HCT116 (cell line): ENCODE data around the gene MYOM1. TPM values are rescaled to one million over a fixed set of nuclear protein-coding genes. Genes with fewer than 3 reads are reported as not detected.

Source experiments
- ATAC-seq: fragments of 200-7000 bp; cut with Tn5 transposase; 2 replicates; pipeline ENCODE4 v1.9.1; 2020; ENCODE audit warnings: mild to moderate bottlenecking, moderate library complexity
- BruUV-seq: library from RNA; stranded (reverse); fragments of 400-500 nt; replicated peaks from 2 replicates; lab custom pipeline; 2021; lab: Mats Ljungman, UMichigan
- CTCF ChIA-PET: fragments of 300-600 bp; sonication (Branson Sonifier 250); formaldehyde crosslinking; loops from one replicate; lab custom pipeline; 2021; ENCODE audit warnings: antibody characterized with exemption; lab: Charles Lee
- POLR2A ChIA-PET: fragments of 300-600, 350-600 bp; sonication (Branson Sonifier 250); formaldehyde crosslinking; loops from one replicate; lab custom pipeline; 2021; ENCODE audit warnings: antibody characterized with exemption; lab: Charles Lee
- RAD21 ChIA-PET, 2 experiments: fragments of 300-600 bp; sonication (Branson Sonifier 250); formaldehyde crosslinking; loops; one replicate each; lab custom pipeline; 2023; ENCODE audit warnings: low total read pairs in 2 of 2; ENCODE audit not compliant: uncharacterized antibody in 2 of 2, unreplicated experiment in 2 of 2, low non-redundant PET in 1 of 2; lab: Charles Lee
- DNase-seq: peaks from one replicate; pipeline ENCODE4 v3.0.0-alpha.2; 2010; ENCODE audit warnings: low read depth, low spot score
- H2AFZ ChIP-seq: fragments of 200-600 bp; shearing (Covaris generic), sonication (generic); 2 replicates; pipeline ENCODE4 v1.6.1; 2017; ENCODE audit warnings: low read depth, mixed run types, mixed read lengths, antibody characterized with exemption, low read length; ENCODE audit not compliant: poor library complexity, severe bottlenecking
- H3K27ac ChIP-seq: 2 replicates; pipeline ENCODE4 v1.5.1; 2012; ENCODE audit warnings: low read depth, low read length
- H3K27me3 ChIP-seq: fragments of 200-600 bp; sonication (generic); 2 replicates; pipeline ENCODE4 v1.6.1; 2016; ENCODE audit warnings: mixed run types, low read length, mixed read lengths; ENCODE audit not compliant: insufficient read depth
- H3K36me3 ChIP-seq, 2 experiments: fragments of 200-500 bp in 1 of 2; fragments of 200-600 bp in 1 of 2; sonication (Bioruptor generic) in 1 of 2; sonication (generic) in 1 of 2; 2 replicates each; pipeline versions ENCODE4 v1.5.1 to v1.6.1; 2014 to 2016; ENCODE audit warnings: low read length in 2 of 2, inconsistent platforms in 1 of 2, mixed read lengths in 1 of 2, mixed run types in 1 of 2; ENCODE audit not compliant: insufficient read depth in 2 of 2, control insufficient read depth in 1 of 2
- H3K4me1 ChIP-seq, 2 experiments: fragments of 200-600 bp in 1 of 2; sonication (generic) in 1 of 2; 2 replicates each; pipeline versions ENCODE4 v1.5.1 to v1.6.1; 2012 to 2017; ENCODE audit warnings: low read length in 2 of 2, inconsistent platforms in 1 of 2, mild to moderate bottlenecking in 1 of 2, mixed read lengths in 1 of 2, mixed run types in 1 of 2, moderate library complexity in 1 of 2; ENCODE audit not compliant: insufficient read depth in 2 of 2, control insufficient read depth in 1 of 2
- H3K4me2 ChIP-seq: fragments of 200-600 bp; sonication (generic); 2 replicates; pipeline ENCODE4 v1.6.1; 2017; ENCODE audit warnings: mixed run types, low read length, mixed read lengths
- H3K4me3 ChIP-seq, 2 experiments: fragments of 200-600 bp in 1 of 2; sonication (generic) in 1 of 2; replicated peaks in 1 of 2; 2 replicates each; pipeline ENCODE4 v1.5.1; 2011 to 2016; ENCODE audit warnings: low read length in 2 of 2, control low read depth in 1 of 2, low read depth in 1 of 2, mild to moderate bottlenecking in 1 of 2, mixed read lengths in 1 of 2, mixed run types in 1 of 2
- H3K79me2 ChIP-seq: fragments of 200-600 bp; sonication (generic); 2 replicates; pipeline ENCODE4 v1.6.1; 2017; ENCODE audit warnings: mild to moderate bottlenecking, mixed run types, low read length, moderate library complexity, mixed read lengths; ENCODE audit not compliant: insufficient read depth
- H3K9ac ChIP-seq: fragments of 200-600 bp; sonication (generic); 2 replicates; pipeline ENCODE4 v1.6.1; 2016; ENCODE audit warnings: low read length, mixed read lengths
- H3K9me2 ChIP-seq: fragments of 200-600 bp; sonication (generic), shearing (Covaris generic); 2 replicates; pipeline ENCODE4 v1.6.1; 2017; ENCODE audit warnings: mixed run types, mild to moderate bottlenecking, moderate library complexity; ENCODE audit not compliant: insufficient read depth
- H3K9me3 ChIP-seq, 2 experiments: fragments of 200-500 bp in 1 of 2; fragments of 200-600 bp in 1 of 2; sonication (Bioruptor generic) in 1 of 2; sonication (generic) in 1 of 2; 2 replicates each; pipeline ENCODE4 v1.6.1; 2014 to 2017; ENCODE audit warnings: low read length in 2 of 2, mixed read lengths in 2 of 2, inconsistent platforms in 1 of 2, low read depth in 1 of 2, mild to moderate bottlenecking in 1 of 2, mixed run types in 1 of 2, moderate library complexity in 1 of 2; ENCODE audit not compliant: control insufficient read depth in 1 of 2, insufficient read depth in 1 of 2
- H4K20me1 ChIP-seq: fragments of 200-600 bp; sonication (generic), shearing (Covaris generic); 2 replicates; pipeline ENCODE4 v1.6.1; 2017; ENCODE audit warnings: mixed run types, mild to moderate bottlenecking, moderate library complexity; ENCODE audit not compliant: insufficient read depth
- CBX3 ChIP-seq: IDR thresholded peaks from 2 replicates; pipeline ENCODE4 v1.6.1; 2012; ENCODE audit warnings: low read depth
- CEBPB ChIP-seq: IDR thresholded peaks from 2 replicates; pipeline ENCODE4 v1.6.1; 2012; ENCODE audit warnings: low read depth
- EGR1 ChIP-seq: IDR thresholded peaks from 2 replicates; pipeline ENCODE4 v1.6.1; 2012; ENCODE audit warnings: low read depth
- ELF1 ChIP-seq: IDR thresholded peaks from 2 replicates; pipeline ENCODE4 v1.6.1; 2012; ENCODE audit warnings: low read depth, borderline replicate concordance
- EZH2 ChIP-seq: fragments of 200-600 bp; sonication (generic); IDR thresholded peaks from 2 replicates; pipeline ENCODE4 v1.6.1; 2017; ENCODE audit warnings: antibody characterized with exemption, mixed run types
- EZH2phosphoT487 ChIP-seq: fragments of 200-600 bp; IDR thresholded peaks from 2 replicates; pipeline ENCODE4 v1.6.1; 2018; ENCODE audit warnings: antibody characterized with exemption, borderline replicate concordance
- FOSL1 ChIP-seq: IDR thresholded peaks from 2 replicates; pipeline ENCODE4 v1.6.1; 2012; ENCODE audit warnings: low read depth
- POLR2A ChIP-seq: IDR thresholded peaks from 2 replicates; pipeline ENCODE4 v1.7.0; 2011; ENCODE audit warnings: borderline replicate concordance; ENCODE audit not compliant: insufficient read depth, insufficient read length; ENCODE audit errors: extremely low read depth
- POLR2AphosphoS5 ChIP-seq: IDR thresholded peaks from 2 replicates; pipeline ENCODE4 v1.6.1; 2011; ENCODE audit warnings: mild to moderate bottlenecking, low read depth, low read length, moderate library complexity
- SIN3A ChIP-seq: IDR thresholded peaks from 2 replicates; pipeline ENCODE4 v1.6.1; 2012; ENCODE audit warnings: low read depth
- SP1 ChIP-seq: IDR thresholded peaks from 2 replicates; pipeline ENCODE4 v1.6.1; 2012; ENCODE audit warnings: low read depth
- SRF ChIP-seq: IDR thresholded peaks from 2 replicates; pipeline ENCODE4 v1.6.1; 2012; ENCODE audit warnings: low read depth
- TCF7L2 ChIP-seq: IDR thresholded peaks from 2 replicates; pipeline ENCODE4 v1.7.0; 2011; ENCODE audit warnings: borderline replicate concordance, inconsistent platforms; ENCODE audit not compliant: insufficient read depth, insufficient read length; ENCODE audit errors: extremely low read depth
- YY1 ChIP-seq: IDR thresholded peaks from 2 replicates; pipeline ENCODE4 v1.6.1; 2011; ENCODE audit warnings: low read length, low read depth, moderate library complexity, mild to moderate bottlenecking; ENCODE audit not compliant: insufficient replicate concordance; ENCODE audit errors: extremely low read depth
- ZBTB33 ChIP-seq: IDR thresholded peaks from 2 replicates; pipeline ENCODE4 v1.6.1; 2011; ENCODE audit warnings: mild to moderate bottlenecking, low read length, moderate library complexity; ENCODE audit not compliant: insufficient replicate concordance; ENCODE audit errors: extremely low read depth
- ZNF274 ChIP-seq: fragments of 200-500 bp; sonication (Bioruptor generic); IDR thresholded peaks from 2 replicates; pipeline ENCODE4 v1.6.1; 2014; ENCODE audit warnings: mild to moderate bottlenecking, low read depth, low read length, inconsistent platforms
- intact Hi-C: fragments of 100-400 bp; cut with micrococcal nuclease; formaldehyde crosslinking; loops from 2 replicates; pipeline ENCODE4 v1.10.0; 2022
- total RNA-seq: library from RNA; stranded (reverse); gene quantifications from one replicate; pipeline ENCODE4 v1.2.1, GENCODE V29; 2021; ENCODE audit not compliant: unreplicated experiment
- TF ChIP-seq, protein P1 (sequence below): IDR thresholded peaks from 2 replicates; pipeline ENCODE4 v1.6.1; 2012
- TF ChIP-seq, protein P2 (sequence below), 3 experiments: fragments of 200-600 bp in 1 of 3; sonication (generic) in 1 of 3; IDR thresholded peaks in 2 of 3; conservative IDR thresholded peaks in 1 of 3; 2 replicates each; pipeline ENCODE4 v1.5.1; 2012 to 2017; ENCODE audit warnings: low read depth in 2 of 3, low read length in 2 of 3, antibody characterized with exemption in 1 of 3, borderline replicate concordance in 1 of 3, control low read depth in 1 of 3, mild to moderate bottlenecking in 1 of 3, mixed read lengths in 1 of 3, mixed run types in 1 of 3, moderate library complexity in 1 of 3; ENCODE audit not compliant: insufficient read depth in 1 of 3
- TF ChIP-seq, protein P3 (sequence below): IDR thresholded peaks from 2 replicates; pipeline ENCODE4 v1.6.1; 2012; ENCODE audit warnings: low read depth

MYOM1 gene
- total RNA-seq, 1 experiment from 2014 or later = 0.52 TPM

DNA sequence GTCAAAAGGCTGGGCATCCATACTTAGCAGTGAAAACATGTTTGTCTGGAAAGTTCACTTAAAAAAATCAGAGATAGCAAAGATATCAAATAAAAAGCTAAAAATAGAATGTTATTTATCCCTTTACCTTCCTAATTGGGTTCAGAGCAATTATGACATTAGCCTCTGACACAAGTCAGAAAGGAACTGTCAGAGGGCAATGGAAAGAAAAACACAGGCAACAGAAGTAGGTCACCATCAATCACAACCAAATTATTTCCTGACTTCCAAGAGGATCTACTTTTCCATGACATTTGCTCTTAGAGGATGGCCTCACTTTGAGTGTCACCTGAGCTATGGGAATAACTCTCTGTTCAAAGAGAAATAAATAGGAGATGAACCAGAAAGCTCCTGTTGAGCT is 27.5 kb downstream of the MYOM1 start:
- no peaks in the 10 kb centered on the region for H3K9me2 ChIP-seq
- H3K27ac ChIP-seq = no peak overlapping the region
- no peaks in the 10 kb centered on the region for H3K79me2 ChIP-seq
- no peak for TF ChIP-seq EGR1
- TF ChIP-seq ELF1 = no peak
- TF ChIP-seq EZH2 = no peak
- no peak for TF ChIP-seq SRF
- TF ChIP-seq, protein P1, sequence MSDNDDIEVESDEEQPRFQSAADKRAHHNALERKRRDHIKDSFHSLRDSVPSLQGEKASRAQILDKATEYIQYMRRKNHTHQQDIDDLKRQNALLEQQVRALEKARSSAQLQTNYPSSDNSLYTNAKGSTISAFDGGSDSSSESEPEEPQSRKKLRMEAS = no peak
- TF ChIP-seq, protein P2, sequence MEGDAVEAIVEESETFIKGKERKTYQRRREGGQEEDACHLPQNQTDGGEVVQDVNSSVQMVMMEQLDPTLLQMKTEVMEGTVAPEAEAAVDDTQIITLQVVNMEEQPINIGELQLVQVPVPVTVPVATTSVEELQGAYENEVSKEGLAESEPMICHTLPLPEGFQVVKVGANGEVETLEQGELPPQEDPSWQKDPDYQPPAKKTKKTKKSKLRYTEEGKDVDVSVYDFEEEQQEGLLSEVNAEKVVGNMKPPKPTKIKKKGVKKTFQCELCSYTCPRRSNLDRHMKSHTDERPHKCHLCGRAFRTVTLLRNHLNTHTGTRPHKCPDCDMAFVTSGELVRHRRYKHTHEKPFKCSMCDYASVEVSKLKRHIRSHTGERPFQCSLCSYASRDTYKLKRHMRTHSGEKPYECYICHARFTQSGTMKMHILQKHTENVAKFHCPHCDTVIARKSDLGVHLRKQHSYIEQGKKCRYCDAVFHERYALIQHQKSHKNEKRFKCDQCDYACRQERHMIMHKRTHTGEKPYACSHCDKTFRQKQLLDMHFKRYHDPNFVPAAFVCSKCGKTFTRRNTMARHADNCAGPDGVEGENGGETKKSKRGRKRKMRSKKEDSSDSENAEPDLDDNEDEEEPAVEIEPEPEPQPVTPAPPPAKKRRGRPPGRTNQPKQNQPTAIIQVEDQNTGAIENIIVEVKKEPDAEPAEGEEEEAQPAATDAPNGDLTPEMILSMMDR (IDR thresholded peaks at IDR 0.05 in 2 of 3, conservative IDR thresholded peaks at IDR 0.05 in 1 of 3; ENCODE audit: borderline replicate concordance in 1 of 3, insufficient read depth in 1 of 3, low read depth in 2 of 3, low read length in 2 of 3) = no peak
- no peak for TF ChIP-seq SP1
- no peak for TF ChIP-seq YY1
- TF ChIP-seq CBX3 = no peak
- no peak for TF ChIP-seq SIN3A
- TF ChIP-seq ZBTB33 = no peak
- TF ChIP-seq EZH2phosphoT487 = no peak
- TF ChIP-seq FOSL1 = no peak
- no peak for TF ChIP-seq ZNF274
- TF ChIP-seq, protein P3, sequence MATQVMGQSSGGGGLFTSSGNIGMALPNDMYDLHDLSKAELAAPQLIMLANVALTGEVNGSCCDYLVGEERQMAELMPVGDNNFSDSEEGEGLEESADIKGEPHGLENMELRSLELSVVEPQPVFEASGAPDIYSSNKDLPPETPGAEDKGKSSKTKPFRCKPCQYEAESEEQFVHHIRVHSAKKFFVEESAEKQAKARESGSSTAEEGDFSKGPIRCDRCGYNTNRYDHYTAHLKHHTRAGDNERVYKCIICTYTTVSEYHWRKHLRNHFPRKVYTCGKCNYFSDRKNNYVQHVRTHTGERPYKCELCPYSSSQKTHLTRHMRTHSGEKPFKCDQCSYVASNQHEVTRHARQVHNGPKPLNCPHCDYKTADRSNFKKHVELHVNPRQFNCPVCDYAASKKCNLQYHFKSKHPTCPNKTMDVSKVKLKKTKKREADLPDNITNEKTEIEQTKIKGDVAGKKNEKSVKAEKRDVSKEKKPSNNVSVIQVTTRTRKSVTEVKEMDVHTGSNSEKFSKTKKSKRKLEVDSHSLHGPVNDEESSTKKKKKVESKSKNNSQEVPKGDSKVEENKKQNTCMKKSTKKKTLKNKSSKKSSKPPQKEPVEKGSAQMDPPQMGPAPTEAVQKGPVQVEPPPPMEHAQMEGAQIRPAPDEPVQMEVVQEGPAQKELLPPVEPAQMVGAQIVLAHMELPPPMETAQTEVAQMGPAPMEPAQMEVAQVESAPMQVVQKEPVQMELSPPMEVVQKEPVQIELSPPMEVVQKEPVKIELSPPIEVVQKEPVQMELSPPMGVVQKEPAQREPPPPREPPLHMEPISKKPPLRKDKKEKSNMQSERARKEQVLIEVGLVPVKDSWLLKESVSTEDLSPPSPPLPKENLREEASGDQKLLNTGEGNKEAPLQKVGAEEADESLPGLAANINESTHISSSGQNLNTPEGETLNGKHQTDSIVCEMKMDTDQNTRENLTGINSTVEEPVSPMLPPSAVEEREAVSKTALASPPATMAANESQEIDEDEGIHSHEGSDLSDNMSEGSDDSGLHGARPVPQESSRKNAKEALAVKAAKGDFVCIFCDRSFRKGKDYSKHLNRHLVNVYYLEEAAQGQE = no peak
- TF ChIP-seq CEBPB = no peak
- no peak for TF ChIP-seq TCF7L2
- TF ChIP-seq POLR2A = no peak
- no peak for TF ChIP-seq POLR2AphosphoS5
- ATAC-seq (no peak), DNase-seq (no peak)
- H3K4me3 ChIP-seq = no peak overlapping the region
- ChIA-PET POLR2A (no interaction called here), RAD21 (no interaction called here), CTCF (no interaction called here)
- H3K9ac ChIP-seq = no peak overlapping the region
- intact Hi-C loops = no loop called here
- H3K9me3 ChIP-seq = no peaks in the 10 kb centered on the region
- no peaks in the 10 kb centered on the region for H3K4me1 ChIP-seq
- no peaks in the 10 kb centered on the region for H3K27me3 ChIP-seq
- H4K20me1 ChIP-seq = no peaks in the 10 kb centered on the region
- H3K36me3 ChIP-seq = no peaks in the 10 kb centered on the region
- no peak overlapping the region for H2AFZ ChIP-seq
- no TSS peak for BruUV-seq
- H3K4me2 ChIP-seq = no peak overlapping the region
